Ammon's horn (tissue), 1 donor: ENCODE data around the gene ITSN1.
"Not testable (repeated sequence)": the region's sequence is repeated elsewhere in the genome, so short reads cannot be mapped to it uniquely, and the experiment has no call there.

Experiments used
- DNase-seq: peaks from one replicate; pipeline ENCODE4 v3.0.0-alpha.2; 2016; ENCODE audit warnings: low spot score

Gene ITSN1

GRCh38 chr21:33774551-33774950 is 132.2 kb downstream of the ITSN1 start:
- DNase-seq, result no peak

GRCh38 chr21:33775100-33775828 is 133.0 kb downstream of the ITSN1 start:
- no peak for DNase-seq

- DNase-seq, result no peak
These were observed 138.3 kb downstream of the ITSN1 start for GRCh38 chr21:33780631-33781030.

- no peak for DNase-seq
These were observed 138.8 kb downstream of the ITSN1 start for GRCh38 chr21:33781121-33781520.

- no peak for DNase-seq
These were observed 141.1 kb downstream of the ITSN1 start for GRCh38 chr21:33783187-33783979.

- no peak for DNase-seq
These were observed 145.1 kb downstream of the ITSN1 start for GRCh38 chr21:33787431-33787830.

- DNase-seq, result not testable (repeated sequence)
These were observed 146.1 kb downstream of the ITSN1 start for GRCh38 chr21:33788438-33788837.

GRCh38 chr21:33789697-33790096 is 147.4 kb downstream of the ITSN1 start:
- no peak for DNase-seq

- DNase-seq, result no peak
These were observed 148.8 kb downstream of the ITSN1 start for GRCh38 chr21:33791073-33791472.

GRCh38 chr21:33794596-33794995 is 152.3 kb downstream of the ITSN1 start:
- DNase-seq, result no peak

- no peak for DNase-seq
These were observed 155.3 kb downstream of the ITSN1 start for GRCh38 chr21:33797565-33797964.

GRCh38 chr21:33799378-33800090 is 157.2 kb downstream of the ITSN1 start:
- DNase-seq, result no peak

GRCh38 chr21:33800753-33801423 is 158.6 kb downstream of the ITSN1 start:
- DNase-seq, result no peak

- no peak for DNase-seq
These were observed 159.4 kb downstream of the ITSN1 start for GRCh38 chr21:33801424-33802405.

GRCh38 chr21:33802481-33802880 is 160.2 kb downstream of the ITSN1 start:
- DNase-seq, result no peak

- no peak for DNase-seq
These were observed 166.5 kb downstream of the ITSN1 start for GRCh38 chr21:33808715-33809367.

GRCh38 chr21:33810766-33811165 is 168.5 kb downstream of the ITSN1 start:
- DNase-seq, result no peak

- no peak for DNase-seq
These were observed 169.1 kb downstream of the ITSN1 start for GRCh38 chr21:33811167-33812010.

GRCh38 chr21:33813832-33814365 is 171.6 kb downstream of the ITSN1 start:
- no peak for DNase-seq
